Kidney (tissue), 14 donors: Measurements from ENCODE around the gene COL25A1. TPM values are rescaled to one million over a fixed set of nuclear protein-coding genes. Genes with fewer than 3 reads are reported as not detected.

ENCODE experiments used
- DNase-seq, 5 donors: peaks; one replicate each; pipeline ENCODE4 v3.0.0-alpha.2; 2013 to 2020
- FAIRE-seq: peaks from 2 replicates; lab custom pipeline; 2012; peaks lifted over from hg19 to GRCh38; lab: Jason Lieb, UNC
- H3K27ac ChIP-seq, 2 donors: one replicate each; pipeline ENCODE4 v1.7.0; 2013; ENCODE audit warnings: low read depth in 2 of 2, low read length in 2 of 2, inconsistent platforms in 1 of 2
- H3K27me3 ChIP-seq: one replicate; pipeline ENCODE4 v1.7.1; 2013; ENCODE audit warnings: low read length, inconsistent platforms; ENCODE audit not compliant: control insufficient read depth, insufficient read depth
- H3K36me3 ChIP-seq, 3 donors: one replicate each; pipeline versions ENCODE4 v1.7.0 to v1.7.1; 2013; ENCODE audit warnings: low read length in 3 of 3, control low read depth in 1 of 3, inconsistent platforms in 1 of 3; ENCODE audit not compliant: insufficient read depth in 3 of 3, control insufficient read depth in 2 of 3
- H3K4me1 ChIP-seq, 3 donors: one replicate each; pipeline versions ENCODE4 v1.7.0 to v1.7.1; 2013; ENCODE audit warnings: low read length in 3 of 3, inconsistent platforms in 1 of 3, low read depth in 1 of 3; ENCODE audit not compliant: control insufficient read depth in 2 of 3, insufficient read depth in 2 of 3
- H3K4me3 ChIP-seq, 3 donors: one replicate each; pipeline versions ENCODE4 v1.7.0 to v1.8.1; 2013; ENCODE audit warnings: low read length in 3 of 3, control low read depth in 1 of 3, inconsistent platforms in 1 of 3
- H3K9ac ChIP-seq, 3 donors: one replicate each; pipeline versions ENCODE4 v1.7.0 to v1.7.1; 2013; ENCODE audit warnings: low read length in 3 of 3, control low read depth in 1 of 3, inconsistent platforms in 1 of 3
- H3K9me3 ChIP-seq, 3 donors: one replicate each; pipeline versions ENCODE4 v1.7.0 to v1.7.1; 2013; ENCODE audit warnings: low read length in 3 of 3, control low read depth in 1 of 3, inconsistent platforms in 1 of 3; ENCODE audit not compliant: control insufficient read depth in 2 of 3, insufficient read depth in 1 of 3
- intact Hi-C: fragments of 100-400 bp; cut with DNase I; formaldehyde crosslinking; loops from one replicate; pipeline ENCODE4 v1.11.1; 2022
- polyA plus RNA-seq: library from polyadenylated mRNA; stranded (reverse); fragments of 350-450 nt; fragmentation: Illumina TruSeq; extraction: RNeasy Lipid Tissue Mini Kit (QIAGEN cat#74804); gene quantifications from one replicate; pipeline ENCODE4 v1.2.3, GENCODE V29; 2014; ENCODE audit warnings: low read depth, low replicate concordance; ENCODE audit not compliant: insufficient read depth
- total RNA-seq: library from RNA; stranded (reverse); fragmentation: NEBNext Ultra II Directional; extraction: Animal tissue kit (Norgen Biotek cat#: 25700); gene quantifications from one replicate; pipeline ENCODE4 v1.2.1, GENCODE V29; 2021
- TF ChIP-seq, protein P1 (sequence below): IDR thresholded peaks from 3 replicates; pipeline ENCODE4 v1.5.1; 2012; ENCODE audit warnings: mild to moderate bottlenecking, moderate library complexity, borderline replicate concordance; ENCODE audit not compliant: insufficient read depth; ENCODE audit errors: extremely low read depth
- donor health status: control.
- donor health status: control.
- donor health status: control.
- donor health status: control.
- donor health status: control.
- donor health status: DM: yes; HTN: yes; CAD: no.
- donor health status: Normal renal cell carcinoma (clear cell type).

The COL25A1 gene
- total and polyA plus RNA-seq, 2 donors from 2014 or later, result 0.52 to 2.3 TPM

DNA sequence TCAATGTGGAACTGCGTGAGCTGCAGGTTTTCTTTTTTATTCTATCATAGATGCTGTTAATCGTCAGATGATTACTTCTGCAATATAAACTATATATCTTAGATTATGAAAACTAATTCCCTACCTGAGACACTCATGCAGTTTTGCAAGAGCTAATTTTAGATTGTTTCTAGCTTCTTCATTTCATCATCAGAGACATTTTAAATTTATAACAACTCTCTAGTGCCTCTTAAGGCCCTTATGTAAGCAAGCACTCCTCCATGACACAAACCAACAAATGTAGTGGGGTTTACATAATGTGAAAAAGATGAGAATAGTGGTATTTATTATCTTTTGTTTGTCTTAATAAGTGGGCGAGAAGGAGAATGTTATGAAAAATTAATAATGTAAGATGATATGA, 369.4 kb downstream of the COL25A1 start:
- TF ChIP-seq, protein P1, sequence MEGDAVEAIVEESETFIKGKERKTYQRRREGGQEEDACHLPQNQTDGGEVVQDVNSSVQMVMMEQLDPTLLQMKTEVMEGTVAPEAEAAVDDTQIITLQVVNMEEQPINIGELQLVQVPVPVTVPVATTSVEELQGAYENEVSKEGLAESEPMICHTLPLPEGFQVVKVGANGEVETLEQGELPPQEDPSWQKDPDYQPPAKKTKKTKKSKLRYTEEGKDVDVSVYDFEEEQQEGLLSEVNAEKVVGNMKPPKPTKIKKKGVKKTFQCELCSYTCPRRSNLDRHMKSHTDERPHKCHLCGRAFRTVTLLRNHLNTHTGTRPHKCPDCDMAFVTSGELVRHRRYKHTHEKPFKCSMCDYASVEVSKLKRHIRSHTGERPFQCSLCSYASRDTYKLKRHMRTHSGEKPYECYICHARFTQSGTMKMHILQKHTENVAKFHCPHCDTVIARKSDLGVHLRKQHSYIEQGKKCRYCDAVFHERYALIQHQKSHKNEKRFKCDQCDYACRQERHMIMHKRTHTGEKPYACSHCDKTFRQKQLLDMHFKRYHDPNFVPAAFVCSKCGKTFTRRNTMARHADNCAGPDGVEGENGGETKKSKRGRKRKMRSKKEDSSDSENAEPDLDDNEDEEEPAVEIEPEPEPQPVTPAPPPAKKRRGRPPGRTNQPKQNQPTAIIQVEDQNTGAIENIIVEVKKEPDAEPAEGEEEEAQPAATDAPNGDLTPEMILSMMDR, result no peak
- H3K4me3 ChIP-seq, result no peak overlapping the region
- H3K9ac ChIP-seq, result no peak overlapping the region
- DNase-seq, result no peak
- FAIRE-seq, result no peak
- H3K27me3 ChIP-seq, result no peaks in the 10 kb centered on the region
- H3K4me1 ChIP-seq, result no peaks in the 10 kb centered on the region
- no peak overlapping the region for H3K27ac ChIP-seq
- H3K9me3 ChIP-seq, result no peaks in the 10 kb centered on the region
- no peaks in the 10 kb centered on the region for H3K36me3 ChIP-seq
- intact Hi-C loops, result no loop called here

DNA sequence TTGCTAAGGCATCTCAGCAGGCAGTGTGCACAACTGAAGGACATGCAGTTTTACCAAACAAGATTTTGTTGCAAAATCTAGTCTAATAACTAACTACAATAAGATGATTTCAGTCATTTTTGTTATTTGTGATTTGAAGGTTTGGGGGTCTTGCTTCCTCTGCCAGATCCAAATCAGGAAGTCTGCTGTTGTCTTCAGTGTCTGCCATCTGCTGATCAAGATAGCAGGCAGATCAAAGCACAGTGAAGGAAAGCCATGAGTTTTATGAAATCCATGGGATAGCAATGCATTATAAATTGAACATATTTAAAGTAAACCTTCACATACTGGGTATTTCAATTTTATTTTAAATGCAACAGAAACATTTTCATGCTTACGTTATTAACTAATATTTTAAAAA, 370.5 kb downstream of the COL25A1 start:
- Histone ChIP-seq H3K27ac (no peak overlapping the region), H3K9ac (no peak overlapping the region), H3K4me3 (no peak overlapping the region), H3K27me3 (no peaks in the 10 kb centered on the region), H3K36me3 (no peaks in the 10 kb centered on the region), H3K4me1 (no peaks in the 10 kb centered on the region), H3K9me3 (no peaks in the 10 kb centered on the region)
- no peak for FAIRE-seq
- TF ChIP-seq, protein P1, result no peak
- DNase-seq, result no peak
- intact Hi-C loops, result no loop called here

DNA sequence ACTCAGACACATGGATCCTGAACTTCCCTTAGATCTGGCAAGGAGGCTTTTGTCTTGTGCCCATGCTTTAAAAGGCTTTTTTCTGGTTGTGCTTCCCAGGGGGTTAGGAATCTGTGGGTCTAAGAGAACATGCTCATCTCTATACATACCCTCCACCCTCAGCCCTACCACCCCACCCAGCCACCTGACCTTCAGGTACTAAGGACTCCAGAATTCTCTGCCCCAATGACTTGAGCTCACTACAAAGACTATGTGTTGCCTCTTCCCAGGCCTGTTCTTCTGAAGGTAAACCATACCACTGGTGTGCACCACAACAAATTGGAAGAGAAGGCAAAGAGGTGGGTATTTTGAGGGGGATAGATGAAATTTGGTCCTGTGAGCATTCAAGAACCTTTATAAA, 372.3 kb downstream of the COL25A1 start:
- TF ChIP-seq, protein P1, result no peak
- intact Hi-C loops, result no loop called here

DNA sequence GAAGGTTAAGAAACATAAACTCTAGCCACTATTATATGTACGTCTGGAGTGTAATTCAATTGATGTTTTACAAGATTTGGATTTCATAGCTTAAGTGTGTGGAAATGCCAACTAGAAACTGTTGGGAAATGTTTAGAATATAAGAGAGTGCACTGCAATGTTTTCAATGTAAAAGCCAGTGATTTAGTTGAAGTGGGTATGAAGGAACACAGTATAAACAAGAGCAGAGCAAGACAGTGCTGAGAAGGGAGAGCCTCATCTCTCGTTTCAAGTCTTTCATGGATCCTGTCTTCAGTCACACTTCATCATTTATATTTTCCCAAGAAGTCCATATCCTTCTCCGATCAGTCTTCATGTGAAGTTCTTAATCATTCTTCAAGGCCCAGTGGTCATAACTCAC, 375.7 kb downstream of the COL25A1 start:
- Histone ChIP-seq H3K36me3 (no peaks in the 10 kb centered on the region), H3K27ac (no peak overlapping the region), H3K4me1 (no peaks in the 10 kb centered on the region), H3K4me3 (no peak overlapping the region), H3K27me3 (no peaks in the 10 kb centered on the region), H3K9me3 (no peaks in the 10 kb centered on the region), H3K9ac (no peak overlapping the region)
- intact Hi-C loops, result no loop called here
- DNase-seq (no peak), FAIRE-seq (no peak)
- TF ChIP-seq, protein P1, result no peak

More for the DNA sequence above, 372.3 kb downstream of the COL25A1 start:
- H3K4me3 ChIP-seq, result no peak overlapping the region
- no peaks in the 10 kb centered on the region for H3K9me3 ChIP-seq
- no peaks in the 10 kb centered on the region for H3K27me3 ChIP-seq
- H3K36me3 ChIP-seq, result no peaks in the 10 kb centered on the region
- no peak overlapping the region for H3K9ac ChIP-seq
- no peaks in the 10 kb centered on the region for H3K4me1 ChIP-seq
- FAIRE-seq (no peak), DNase-seq (no peak)
- H3K27ac ChIP-seq, result no peak overlapping the region
